ENCODE data around the gene MAP1LC3A. TPM values are rescaled to one million over a fixed set of nuclear protein-coding genes. Genes with fewer than 3 reads are reported as not detected.

MAP1LC3A gene
- total and polyA plus RNA-seq, 2 experiments from 2014 or later = 80.3 to 83.1 TPM

DNA sequence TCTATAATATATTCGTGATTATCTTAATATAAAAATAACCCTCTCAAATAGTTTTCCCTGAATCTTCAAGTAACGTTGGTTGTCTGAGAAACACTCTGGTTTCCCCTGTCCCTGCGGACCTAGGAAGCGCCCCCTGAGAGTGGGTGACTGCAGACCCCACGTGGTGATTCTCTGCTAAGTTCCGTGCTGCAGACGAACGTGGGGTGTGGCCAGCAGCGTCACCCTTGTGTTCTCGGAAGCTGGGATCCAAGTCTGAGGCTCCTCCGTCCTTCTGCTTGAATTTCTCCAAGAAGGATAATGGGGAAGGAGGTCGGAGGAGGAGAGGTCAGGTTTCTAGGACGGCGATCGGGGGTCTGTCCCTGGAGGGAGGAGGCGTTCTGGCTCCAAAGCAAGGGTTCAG is 16.6 kb upstream of the MAP1LC3A start:
- Histone ChIP-seq H3K4me2 (ENCODE audit: unreplicated experiment) (no peak overlapping the region), H3F3A (ENCODE audit: insufficient read depth) (peaks cover 13% of the 10 kb centered on the region; the same call in 1 of the 2 replicates), H3K79me2 (ENCODE audit: insufficient read depth) (no peaks in the 10 kb centered on the region), H3K27ac (no peak overlapping the region), H2AFZ (no peak overlapping the region), H3K4me3 (no peak overlapping the region), H3K36me3 (ENCODE audit: low read depth) (peaks cover 21% of the 10 kb centered on the region), H3K4me1 (ENCODE audit: insufficient read depth) (peaks cover 4% of the 10 kb centered on the region; the same call in 1 of the 2 replicates), H4K20me1 (ENCODE audit: insufficient read depth) (no peaks in the 10 kb centered on the region), H3K27me3 (replicated peaks; ENCODE audit: insufficient read depth) (no peaks in the 10 kb centered on the region), H3K9ac (no peak overlapping the region), H3K9me3 (ENCODE audit: low read depth) (no peaks in the 10 kb centered on the region), H3K9me2 (ENCODE audit: insufficient read depth) (no peaks in the 10 kb centered on the region)
- no peak for TF ChIP-seq EZH2 (IDR thresholded peaks at IDR 0.05; ENCODE audit: insufficient read depth, poor library complexity, severe bottlenecking)
- no peak for TF ChIP-seq EZH2phosphoT487 (IDR thresholded peaks at IDR 0.05; ENCODE audit: insufficient read depth, low read depth)
- in situ Hi-C loops (cut with MboI) = no loop called here
- 79 to 86% methylated on average over 16 of the region's 16 CpGs for WGBS, 2 experiments (ENCODE audit: low coverage in 1 of 2, low lambda C conversion rate in 2 of 2, missing lambda C conversion rate in 2 of 2)
- no peak for DNase-seq

DNA sequence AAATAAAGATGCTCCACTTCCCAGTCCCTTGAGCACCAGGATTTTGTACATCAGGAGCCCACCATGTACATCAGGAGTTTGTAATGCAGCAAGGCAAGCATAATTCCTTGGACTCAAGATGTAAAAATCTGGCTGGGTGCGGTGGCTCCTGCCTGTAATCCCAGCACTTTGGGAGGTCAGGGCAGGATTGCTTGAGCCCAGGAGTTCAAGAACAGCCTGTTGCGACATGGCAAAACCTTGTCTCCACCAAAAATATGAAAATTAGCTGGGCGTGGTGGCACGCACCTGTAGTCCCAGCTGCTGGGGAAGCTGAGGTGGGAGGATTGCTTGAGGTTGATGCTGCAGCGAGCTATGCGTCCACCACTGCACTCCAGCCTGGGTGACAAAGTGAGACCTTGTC is 16.1 kb upstream of the MAP1LC3A start:
- no peaks in the 10 kb centered on the region for H3K9me3 ChIP-seq (ENCODE audit: low read depth)
- in situ Hi-C loops (cut with MboI) = no loop called here
- no peak overlapping the region for H3K9ac ChIP-seq
- H3K27ac ChIP-seq = no peak overlapping the region
- peaks cover 4% of the 10 kb centered on the region; the same call in 1 of the 2 replicates for H3K4me1 ChIP-seq (ENCODE audit: insufficient read depth)
- H3K9me2 ChIP-seq (ENCODE audit: insufficient read depth) = no peaks in the 10 kb centered on the region
- H3K27me3 ChIP-seq (replicated peaks; ENCODE audit: insufficient read depth) = no peaks in the 10 kb centered on the region
- 91 to 96% methylated on average over 6 of the region's 6 CpGs for WGBS, 2 experiments (ENCODE audit: low coverage in 1 of 2, low lambda C conversion rate in 2 of 2, missing lambda C conversion rate in 2 of 2)
- H3K4me3 ChIP-seq = no peak overlapping the region
- H3F3A ChIP-seq (ENCODE audit: insufficient read depth) = peaks cover 13% of the 10 kb centered on the region; the same call in 1 of the 2 replicates
- no peaks in the 10 kb centered on the region for H3K79me2 ChIP-seq (ENCODE audit: insufficient read depth)
- no peak overlapping the region for H2AFZ ChIP-seq
- DNase-seq = no peak
- no peak overlapping the region for H3K4me2 ChIP-seq (ENCODE audit: unreplicated experiment)
- no peaks in the 10 kb centered on the region for H4K20me1 ChIP-seq (ENCODE audit: insufficient read depth)
- H3K36me3 ChIP-seq (ENCODE audit: low read depth) = peaks cover 21% of the 10 kb centered on the region
- TF ChIP-seq EZH2phosphoT487 (IDR thresholded peaks at IDR 0.05; ENCODE audit: insufficient read depth, low read depth) (no peak), EZH2 (IDR thresholded peaks at IDR 0.05; ENCODE audit: insufficient read depth, poor library complexity, severe bottlenecking) (no peak)

DNA sequence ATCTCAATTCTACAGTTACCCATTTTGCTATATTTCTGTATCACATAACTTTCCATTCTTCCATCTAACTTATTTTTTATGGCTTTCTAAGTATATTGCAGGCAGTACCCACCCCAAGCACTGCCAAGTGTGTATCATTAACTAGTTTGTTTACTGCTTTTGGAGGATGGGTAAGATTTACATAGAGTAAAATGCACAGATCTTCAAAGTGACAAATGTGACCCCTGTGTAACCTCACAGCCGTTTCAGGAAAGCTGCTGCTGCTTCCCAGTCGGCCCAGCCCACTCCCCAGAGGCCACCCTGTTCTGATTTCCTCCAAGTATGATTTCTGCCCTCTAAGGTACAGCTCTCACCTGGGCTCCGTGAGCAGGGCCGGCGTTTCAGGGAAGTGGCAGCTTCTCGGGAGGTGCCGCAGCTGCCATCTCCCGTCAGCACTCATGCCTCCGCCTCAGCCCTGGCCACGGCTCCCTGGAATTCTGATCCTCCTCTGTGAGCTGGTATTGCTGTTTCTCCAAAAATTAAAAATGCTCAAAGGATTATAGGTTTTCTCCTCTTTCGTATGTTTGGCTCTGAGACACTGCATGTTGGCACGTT is 15.0 kb upstream of the MAP1LC3A start:
- 75 to 76% methylated on average over 12 of the region's 12 CpGs for WGBS, 2 experiments (ENCODE audit: low coverage in 1 of 2, low lambda C conversion rate in 2 of 2, missing lambda C conversion rate in 2 of 2)
- peaks cover 10% of the 10 kb centered on the region; the same call in 1 of the 2 replicates for H3F3A ChIP-seq (ENCODE audit: insufficient read depth)

DNA sequence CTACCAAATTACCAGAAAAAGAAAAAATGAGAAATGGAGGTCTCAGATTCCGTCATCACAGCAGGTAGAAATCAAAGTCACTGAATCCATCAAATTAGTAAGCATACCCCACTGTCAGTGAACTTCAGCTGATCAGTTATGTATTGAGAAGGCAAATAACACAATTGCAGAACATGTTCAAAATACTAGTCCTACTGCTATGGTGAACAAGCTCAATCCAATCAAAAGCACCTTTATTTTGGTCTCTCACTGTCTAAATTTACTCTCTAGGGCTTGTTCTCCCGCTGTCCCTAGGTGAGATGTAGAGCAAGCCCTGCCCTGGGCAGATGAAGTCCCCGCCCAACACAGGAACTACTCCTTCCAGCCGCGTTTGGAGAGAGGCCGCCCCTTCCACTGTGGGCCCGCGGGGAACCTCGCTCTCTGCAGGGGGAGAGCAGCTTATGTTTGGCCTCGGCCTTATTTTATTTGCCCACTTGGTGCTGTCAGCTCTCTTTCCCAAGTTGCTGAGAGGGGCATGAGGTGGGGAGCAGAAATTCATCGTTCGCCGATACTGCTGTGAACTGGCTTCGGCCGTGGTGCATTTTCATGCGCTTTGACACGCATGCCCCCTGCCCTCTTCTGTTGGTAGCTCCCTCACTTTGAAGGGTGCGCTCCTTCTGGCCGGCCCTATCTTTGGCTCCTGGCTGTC is 14.3 kb upstream of the MAP1LC3A start:
- Histone ChIP-seq H3K27ac (no peak overlapping the region), H3K36me3 (ENCODE audit: low read depth) (peaks cover 16% of the 10 kb centered on the region), H3K4me3 (no peak overlapping the region), H4K20me1 (ENCODE audit: insufficient read depth) (no peaks in the 10 kb centered on the region), H3K9me2 (ENCODE audit: insufficient read depth) (no peaks in the 10 kb centered on the region), H3K4me2 (ENCODE audit: unreplicated experiment) (no peak overlapping the region), H3K9ac (no peak overlapping the region), H3K27me3 (replicated peaks; ENCODE audit: insufficient read depth) (no peaks in the 10 kb centered on the region), H2AFZ (no peak overlapping the region), H3F3A (ENCODE audit: insufficient read depth) (peaks cover 10% of the 10 kb centered on the region; the same call in 1 of the 2 replicates), H3K4me1 (ENCODE audit: insufficient read depth) (no peaks in the 10 kb centered on the region), H3K79me2 (ENCODE audit: insufficient read depth) (no peaks in the 10 kb centered on the region), H3K9me3 (ENCODE audit: low read depth) (no peaks in the 10 kb centered on the region)
- WGBS, 2 experiments (ENCODE audit: low coverage in 1 of 2, low lambda C conversion rate in 2 of 2, missing lambda C conversion rate in 2 of 2) = 47 to 52% methylated on average over 19 of the region's 19 CpGs
- TF ChIP-seq EZH2phosphoT487 (IDR thresholded peaks at IDR 0.05; ENCODE audit: insufficient read depth, low read depth) (no peak), EZH2 (IDR thresholded peaks at IDR 0.05; ENCODE audit: insufficient read depth, poor library complexity, severe bottlenecking) (no peak)
- no peak for DNase-seq
- in situ Hi-C loops (cut with MboI) = no loop called here

More for the DNA sequence above, 15.0 kb upstream of the MAP1LC3A start:
- no peak overlapping the region for H3K27ac ChIP-seq
- H4K20me1 ChIP-seq (ENCODE audit: insufficient read depth) = no peaks in the 10 kb centered on the region
- in situ Hi-C loops (cut with MboI) = no loop called here
- H3K4me2 ChIP-seq (ENCODE audit: unreplicated experiment) = no peak overlapping the region
- H3K36me3 ChIP-seq (ENCODE audit: low read depth) = peaks cover 21% of the 10 kb centered on the region
- no peaks in the 10 kb centered on the region for H3K9me3 ChIP-seq (ENCODE audit: low read depth)
- H3K79me2 ChIP-seq (ENCODE audit: insufficient read depth) = no peaks in the 10 kb centered on the region
- no peak for DNase-seq
- no peak overlapping the region for H2AFZ ChIP-seq
- H3K4me1 ChIP-seq (ENCODE audit: insufficient read depth) = no peaks in the 10 kb centered on the region
- H3K9me2 ChIP-seq (ENCODE audit: insufficient read depth) = no peaks in the 10 kb centered on the region
- no peak for TF ChIP-seq EZH2 (IDR thresholded peaks at IDR 0.05; ENCODE audit: insufficient read depth, poor library complexity, severe bottlenecking)
- no peak for TF ChIP-seq EZH2phosphoT487 (IDR thresholded peaks at IDR 0.05; ENCODE audit: insufficient read depth, low read depth)
- no peaks in the 10 kb centered on the region for H3K27me3 ChIP-seq (replicated peaks; ENCODE audit: insufficient read depth)
- no peak overlapping the region for H3K4me3 ChIP-seq
- H3K9ac ChIP-seq = no peak overlapping the region

Measured in GM23248 (cell line).